AG09309 (cell line): Measurements from ENCODE around the gene MEX3A.

Source experiments
- DNase-seq: peaks from one replicate; pipeline ENCODE4 v3.0.0-alpha.2; 2010; ENCODE audit warnings: low read depth
- H3K4me3 ChIP-seq: 2 replicates; pipeline ENCODE4 v1.5.1; 2011; ENCODE audit warnings: mild to moderate bottlenecking, low read depth, low read length, moderate library complexity; ENCODE audit not compliant: control insufficient read depth
- TF ChIP-seq, protein P1 (sequence below): IDR thresholded peaks from 2 replicates; pipeline ENCODE4 v1.5.1; 2011; ENCODE audit warnings: mild to moderate bottlenecking, low read depth, low read length, inconsistent platforms; ENCODE audit not compliant: insufficient read depth, control insufficient read depth; ENCODE audit errors: missing control alignments

MEX3A gene

DNA sequence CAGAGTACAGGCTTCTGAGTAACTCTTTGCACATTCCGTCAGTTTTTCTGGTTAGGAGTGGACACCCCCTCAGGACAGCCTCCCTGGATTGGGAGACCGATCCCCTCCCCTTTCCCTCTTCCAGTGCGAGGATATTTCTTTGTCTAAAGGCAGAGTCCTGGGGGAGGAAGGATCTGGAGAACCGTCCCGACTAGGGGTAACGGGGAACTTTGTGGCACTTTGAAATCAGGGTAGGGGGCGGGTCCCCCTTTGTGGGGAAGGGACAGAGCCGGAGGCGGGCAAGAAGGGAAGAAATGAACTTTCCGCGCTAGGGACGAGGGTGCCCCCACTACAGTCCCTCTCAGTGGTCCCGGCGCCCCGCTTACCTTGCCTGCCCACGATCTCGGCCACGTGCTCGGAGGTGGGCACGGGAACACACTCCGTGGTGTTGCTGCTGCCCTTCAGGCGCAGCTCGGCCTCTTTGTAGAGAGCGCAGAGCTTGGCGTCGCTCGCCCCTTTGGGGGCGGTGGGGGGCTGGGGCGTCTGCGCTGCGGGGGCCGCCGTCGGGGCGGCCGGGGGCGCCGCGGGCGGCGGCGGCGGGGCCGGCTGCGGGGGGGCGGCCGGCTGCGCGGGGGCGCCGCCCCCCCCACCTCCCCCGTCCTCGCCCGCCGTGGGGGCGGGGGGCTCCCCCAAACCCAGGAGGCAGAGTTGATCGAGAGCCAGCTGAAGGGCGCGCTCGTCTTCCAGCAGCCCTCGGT lies 917 bp downstream of the MEX3A start:
- no peak for DNase-seq
- TF ChIP-seq, protein P1, sequence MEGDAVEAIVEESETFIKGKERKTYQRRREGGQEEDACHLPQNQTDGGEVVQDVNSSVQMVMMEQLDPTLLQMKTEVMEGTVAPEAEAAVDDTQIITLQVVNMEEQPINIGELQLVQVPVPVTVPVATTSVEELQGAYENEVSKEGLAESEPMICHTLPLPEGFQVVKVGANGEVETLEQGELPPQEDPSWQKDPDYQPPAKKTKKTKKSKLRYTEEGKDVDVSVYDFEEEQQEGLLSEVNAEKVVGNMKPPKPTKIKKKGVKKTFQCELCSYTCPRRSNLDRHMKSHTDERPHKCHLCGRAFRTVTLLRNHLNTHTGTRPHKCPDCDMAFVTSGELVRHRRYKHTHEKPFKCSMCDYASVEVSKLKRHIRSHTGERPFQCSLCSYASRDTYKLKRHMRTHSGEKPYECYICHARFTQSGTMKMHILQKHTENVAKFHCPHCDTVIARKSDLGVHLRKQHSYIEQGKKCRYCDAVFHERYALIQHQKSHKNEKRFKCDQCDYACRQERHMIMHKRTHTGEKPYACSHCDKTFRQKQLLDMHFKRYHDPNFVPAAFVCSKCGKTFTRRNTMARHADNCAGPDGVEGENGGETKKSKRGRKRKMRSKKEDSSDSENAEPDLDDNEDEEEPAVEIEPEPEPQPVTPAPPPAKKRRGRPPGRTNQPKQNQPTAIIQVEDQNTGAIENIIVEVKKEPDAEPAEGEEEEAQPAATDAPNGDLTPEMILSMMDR, result no peak
- H3K4me3 ChIP-seq, result peak overlapping the region; percentile 81

DNA sequence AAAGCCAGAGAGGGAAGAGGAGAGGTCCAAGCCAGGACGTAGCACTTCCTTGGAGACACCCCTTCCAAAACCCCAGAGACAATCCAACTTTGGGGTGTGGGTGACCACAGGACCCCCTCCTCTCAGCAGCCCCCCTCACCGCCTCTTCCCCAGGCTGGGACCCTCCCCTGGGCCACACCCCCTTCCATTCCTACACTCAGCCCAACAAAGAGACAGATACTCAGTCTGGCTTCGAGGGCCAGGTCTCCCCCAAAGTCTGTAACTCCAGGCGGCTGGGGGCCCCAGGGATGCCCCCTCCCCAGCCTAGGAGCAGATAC lies 1.4 kb downstream of the MEX3A start:
- DNase-seq, result no peak
- TF ChIP-seq, protein P1, result no peak
- peak overlapping the region; percentile 81 for H3K4me3 ChIP-seq

DNA sequence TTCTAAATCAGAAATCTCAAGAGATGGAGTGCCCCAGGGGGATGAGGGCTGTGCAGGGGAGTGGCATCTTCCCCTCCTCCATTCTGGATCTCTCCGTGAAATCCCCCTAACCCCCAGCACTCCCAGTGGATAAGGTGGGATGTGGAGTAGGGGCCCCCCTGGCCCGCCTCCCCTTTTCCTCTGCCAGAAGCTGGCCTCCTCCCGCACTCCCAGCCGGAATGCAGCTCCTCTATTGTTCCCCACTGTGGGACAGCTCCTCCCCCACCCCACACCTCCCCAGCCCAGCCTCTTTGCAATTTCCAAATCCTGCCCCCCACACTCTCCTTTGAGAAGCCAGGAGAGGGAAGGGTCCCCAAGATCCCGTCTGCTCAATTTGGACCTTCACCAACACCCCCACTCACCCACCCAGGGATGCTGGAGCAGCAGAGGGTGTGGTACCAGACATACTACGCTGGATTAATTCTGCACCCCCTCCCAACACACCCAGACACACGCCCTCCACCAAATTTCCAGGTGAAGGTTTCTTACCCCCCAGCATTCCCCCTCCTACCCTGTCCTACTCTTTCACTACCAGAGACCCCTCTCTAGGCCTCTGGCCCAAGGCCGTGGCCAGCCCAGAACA lies 1.9 kb downstream of the MEX3A start:
- TF ChIP-seq, protein P1, result no peak
- H3K4me3 ChIP-seq, result no peak overlapping the region; the same call in 1 of the 2 replicates
- no peak for DNase-seq

DNA sequence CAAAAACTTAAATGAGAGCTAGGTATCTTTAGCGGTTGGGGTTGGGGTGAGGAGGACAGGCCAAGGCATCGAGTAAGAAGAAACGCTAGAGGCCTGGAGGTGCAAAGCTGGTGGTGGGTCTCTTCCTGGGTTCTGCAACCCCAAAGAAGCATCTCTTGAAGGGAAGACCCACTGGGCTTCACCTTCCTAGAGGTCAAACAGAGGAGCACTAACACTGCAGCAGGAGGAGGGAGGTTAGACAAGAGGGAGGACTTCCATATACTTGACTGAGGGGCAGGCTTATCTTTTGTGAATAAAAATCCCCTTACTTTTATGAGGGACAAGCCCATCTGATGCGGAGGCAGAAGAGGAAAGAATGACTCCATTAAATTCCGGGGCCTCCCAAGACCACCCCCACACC lies 2.5 kb downstream of the MEX3A start:
- TF ChIP-seq, protein P1, result no peak
- H3K4me3 ChIP-seq, result no peak overlapping the region
- no peak for DNase-seq

DNA sequence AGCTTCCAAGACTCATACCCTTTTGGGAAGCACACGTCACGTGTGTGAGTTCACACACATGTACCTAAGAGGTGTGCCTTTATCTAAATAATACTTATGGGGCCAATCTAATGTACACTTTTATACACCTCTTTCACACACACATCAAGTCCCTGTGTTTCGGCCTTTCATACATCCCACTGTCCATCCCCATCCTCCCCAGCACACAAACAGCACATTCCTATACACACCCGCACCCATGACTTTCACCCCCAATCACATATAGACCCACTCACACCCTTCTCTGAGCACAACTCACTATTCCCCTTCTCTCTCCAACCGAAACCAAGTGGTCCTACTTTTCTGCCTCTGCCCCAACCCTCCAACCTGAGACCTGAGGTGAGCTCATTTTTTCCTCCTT lies 3.5 kb downstream of the MEX3A start:
- TF ChIP-seq, protein P1, result no peak
- no peak overlapping the region for H3K4me3 ChIP-seq
- no peak for DNase-seq

DNA sequence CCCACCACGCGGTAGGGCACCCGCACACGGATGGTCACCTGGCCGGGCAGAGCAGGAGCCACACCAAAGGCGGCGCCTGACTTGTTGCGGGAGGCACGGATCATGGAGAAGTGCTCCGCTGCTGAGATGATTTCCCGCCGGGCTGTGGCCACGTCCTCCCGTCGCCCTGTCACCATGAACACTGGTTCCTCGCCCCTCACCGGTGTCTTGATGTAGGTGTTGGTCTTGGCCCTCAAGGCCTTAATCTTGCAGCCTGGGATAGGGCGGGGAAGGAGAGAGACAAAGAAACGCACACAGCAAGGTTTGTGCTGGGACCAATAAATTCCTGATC lies 4.9 kb downstream of the MEX3A start:
- no peak for DNase-seq
- TF ChIP-seq, protein P1, result no peak
- no peak overlapping the region for H3K4me3 ChIP-seq
